HG02943 (cell line): ENCODE data around the gene RAB11FIP4.

Experiments
- ATAC-seq: cut with Tn5 transposase; IDR thresholded peaks from one replicate; pipeline ENCODE4 v1.9.1; 2021; ENCODE audit warnings: mild to moderate bottlenecking, low read depth, moderate library complexity; ENCODE audit not compliant: unreplicated experiment

Gene RAB11FIP4

GRCh38 chr17:31580316-31580705 lies 188.8 kb downstream of the RAB11FIP4 start:
- ATAC-seq, result no peak

- no peak for ATAC-seq
Observed at GRCh38 chr17:31580706-31581490, 189.4 kb downstream of the RAB11FIP4 start.

- no peak for ATAC-seq
Observed at GRCh38 chr17:31581491-31581890, 190.0 kb downstream of the RAB11FIP4 start.

GRCh38 chr17:31582151-31582907 lies 190.9 kb downstream of the RAB11FIP4 start:
- ATAC-seq, result no peak

- no peak for ATAC-seq
Observed at GRCh38 chr17:31583772-31584356, 192.4 kb downstream of the RAB11FIP4 start.

- ATAC-seq, result no peak
Observed at GRCh38 chr17:31584438-31585279, 193.2 kb downstream of the RAB11FIP4 start.

GRCh38 chr17:31585280-31585630 lies 193.8 kb downstream of the RAB11FIP4 start:
- ATAC-seq, result no peak

GRCh38 chr17:31586946-31587345 lies 195.5 kb downstream of the RAB11FIP4 start:
- ATAC-seq, result no peak

- no peak for ATAC-seq
Observed at GRCh38 chr17:31587462-31587861, 196.0 kb downstream of the RAB11FIP4 start.
